WI38 (cell line): ENCODE measurements around the gene DOCK10.

ENCODE experiments used
- H3K4me3 ChIP-seq: 2 replicates; pipeline ENCODE4 v1.5.1; 2011; ENCODE audit warnings: low read depth, mild to moderate bottlenecking, control low read depth, low read length
- CTCF ChIP-seq: IDR thresholded peaks from 2 replicates; pipeline ENCODE4 v1.5.1; 2012; ENCODE audit warnings: low read depth, mild to moderate bottlenecking, control low read depth, low read length

The DOCK10 gene

GRCh38 chr2:224994242-224994823, 47.9 kb downstream of the DOCK10 start:
- no peak overlapping the region for H3K4me3 ChIP-seq
- no peak for TF ChIP-seq CTCF

- H3K4me3 ChIP-seq = no peak overlapping the region
- TF ChIP-seq CTCF = no peak
These were observed 51.6 kb downstream of the DOCK10 start for GRCh38 chr2:224990710-224991109.

GRCh38 chr2:224987733-224988132, 54.5 kb downstream of the DOCK10 start:
- no peak for TF ChIP-seq CTCF
- no peak overlapping the region for H3K4me3 ChIP-seq

DNA sequence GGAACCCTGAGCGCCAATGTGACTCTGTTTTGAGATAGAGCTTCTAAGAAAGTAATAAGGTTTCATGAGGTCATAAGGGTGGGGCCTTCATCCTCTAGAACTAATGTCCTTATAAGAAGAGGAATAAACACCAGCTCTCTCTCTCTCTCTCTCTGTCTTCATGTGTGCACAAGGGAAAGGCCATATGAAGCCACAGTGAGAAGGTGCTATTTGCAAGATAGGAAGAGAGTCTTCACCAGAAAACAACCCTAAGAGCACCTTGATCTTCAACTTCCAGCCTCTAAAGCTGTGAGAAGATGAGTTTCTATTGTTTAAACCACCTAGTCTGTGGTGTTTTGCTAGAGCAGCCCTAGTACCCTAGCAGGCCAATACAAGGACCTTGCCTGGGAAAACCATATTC, 55.8 kb downstream of the DOCK10 start:
- TF ChIP-seq CTCF = no peak
- no peak overlapping the region for H3K4me3 ChIP-seq

GRCh38 chr2:224984637-224985036, 57.6 kb downstream of the DOCK10 start:
- no peak overlapping the region for H3K4me3 ChIP-seq
- TF ChIP-seq CTCF = no peak

DNA sequence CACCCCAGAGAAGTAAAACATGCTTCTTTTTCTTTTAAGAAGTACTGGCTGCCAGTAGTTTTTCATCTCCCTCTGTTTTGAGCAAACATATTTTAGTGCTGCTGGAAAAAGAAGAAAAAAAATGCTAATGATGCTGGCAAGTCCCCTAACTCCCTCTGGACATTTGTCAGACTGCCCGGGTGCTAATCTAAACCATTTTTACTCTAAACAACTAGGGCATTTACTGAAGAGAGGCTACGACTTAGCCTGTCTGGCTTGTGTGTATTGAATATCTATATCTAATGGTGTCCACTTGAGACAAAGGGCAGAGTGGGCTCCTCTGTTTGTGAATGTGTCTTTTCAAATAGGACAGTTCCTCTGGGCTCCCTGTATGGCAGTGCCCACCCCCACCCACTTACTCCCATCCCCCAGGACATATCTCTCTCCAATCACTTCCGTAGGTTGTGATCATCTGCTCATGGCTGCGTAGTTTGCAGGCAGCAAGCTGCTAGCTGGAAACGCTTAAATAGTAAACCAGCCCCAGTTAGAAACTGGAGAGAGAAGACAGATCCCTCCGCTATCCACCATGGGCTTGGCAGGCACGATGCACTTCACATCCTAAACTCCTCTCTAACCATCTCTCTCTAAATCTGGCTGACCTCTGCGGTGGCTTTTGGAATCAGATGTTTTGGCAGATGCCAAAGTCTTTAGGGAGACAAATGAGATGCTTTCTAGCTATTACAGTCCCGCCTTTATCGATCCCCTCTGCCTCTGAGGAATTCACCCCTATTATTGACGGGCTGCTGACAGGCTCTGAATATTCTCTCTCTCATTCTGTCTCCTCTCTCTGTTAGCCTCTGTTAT, 58.3 kb downstream of the DOCK10 start:
- no peak for TF ChIP-seq CTCF
- peak overlapping the region; percentile 51 for H3K4me3 ChIP-seq
